ENCODE measurements around the gene GRAMD2B. TPM values are rescaled to one million over a fixed set of nuclear protein-coding genes. Genes with fewer than 3 reads are reported as not detected.

GRAMD2B gene
- total RNA-seq, 2 experiments from 2014 or later = 4.3 to 7.2 TPM

DNA sequence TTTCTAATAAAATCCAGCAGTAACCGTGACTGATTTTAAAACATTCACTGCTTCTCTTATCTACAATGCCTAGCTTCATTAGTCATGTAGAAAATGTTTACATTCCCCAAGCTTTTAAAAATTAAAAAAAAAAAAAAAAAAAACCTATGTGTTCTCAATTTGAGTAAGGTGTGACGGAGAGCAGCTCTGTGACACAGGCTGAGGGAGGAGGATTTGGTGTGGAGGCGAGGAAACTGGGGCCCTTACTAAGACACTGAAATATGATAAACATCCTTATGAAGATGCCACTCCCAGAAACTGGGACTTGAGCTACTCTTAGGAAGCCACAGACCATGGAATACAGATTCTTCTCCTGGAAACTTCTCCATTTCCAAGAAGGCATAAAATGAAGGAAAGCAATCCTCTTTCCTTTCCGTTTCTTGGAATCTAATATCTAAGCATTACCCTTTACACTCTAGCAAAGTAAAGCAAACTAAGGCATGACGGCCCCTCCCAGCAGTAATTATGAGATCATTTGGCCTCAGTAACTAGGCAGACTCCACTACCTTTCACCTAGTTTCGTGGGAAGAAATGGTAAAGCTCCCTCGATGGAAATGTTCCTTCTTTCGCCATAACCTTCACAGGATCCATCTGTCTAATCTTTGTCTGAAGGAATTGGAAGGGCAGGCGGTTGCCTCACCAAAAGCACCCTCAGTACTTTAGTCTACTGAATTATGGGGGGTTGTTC is 23.5 kb downstream of the GRAMD2B start:
- Mint-ChIP-seq H3K4me3 (peak overlapping the region; percentile 30), H3K9me3 (ENCODE audit: low read depth) (no peaks in the 10 kb centered on the region), H3K36me3 (no peaks in the 10 kb centered on the region), H3K4me1 (peaks cover 72% of the 10 kb centered on the region), H3K27me3 (no peaks in the 10 kb centered on the region), H3K27ac (peak overlapping the region; percentile 78)
- peak; percentile 54 for ATAC-seq
- DNase-seq = peak; percentile 73
- CTCF ChIA-PET = interaction anchor here (0.8 to 1.3 kb wide), 2 partner anchors 23 to 29 kb away, joined by 3 to 5 read pairs; partner anchors contain the start of gene GRAMD2B

DNA sequence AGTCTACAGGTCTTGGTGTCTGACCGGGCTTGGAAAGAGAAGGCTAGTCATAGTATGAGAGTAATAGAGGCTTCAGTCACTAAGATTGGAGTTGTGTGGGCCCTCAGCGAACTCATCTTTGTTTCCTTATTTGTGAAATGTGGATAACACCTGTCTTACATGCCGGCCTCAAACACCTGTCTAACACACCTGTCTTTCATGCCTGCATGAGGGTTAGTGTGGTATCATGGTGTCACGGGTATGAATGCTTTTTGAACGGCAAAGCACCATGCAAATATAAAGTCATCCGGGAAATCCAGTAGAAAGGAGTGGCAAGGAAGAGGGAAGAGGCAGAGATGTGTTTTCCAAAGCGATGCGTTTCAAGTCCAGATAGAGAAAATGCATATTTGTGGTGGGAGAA is 25.5 kb downstream of the GRAMD2B start:
- CTCF ChIA-PET = interaction anchor here (1.9 to 2.4 kb wide), 2 partner anchors 25 to 152 kb away, joined by 7 to 8 read pairs; partner anchors contain the start of genes GRAMD2B and PHAX
- Mint-ChIP-seq H3K4me1 (peaks cover 70% of the 10 kb centered on the region), H3K27ac (no peak overlapping the region), H3K4me3 (no peak overlapping the region), H3K27me3 (no peaks in the 10 kb centered on the region), H3K36me3 (no peaks in the 10 kb centered on the region), H3K9me3 (ENCODE audit: low read depth) (no peaks in the 10 kb centered on the region)
- DNase-seq (no peak), ATAC-seq (no peak)

DNA sequence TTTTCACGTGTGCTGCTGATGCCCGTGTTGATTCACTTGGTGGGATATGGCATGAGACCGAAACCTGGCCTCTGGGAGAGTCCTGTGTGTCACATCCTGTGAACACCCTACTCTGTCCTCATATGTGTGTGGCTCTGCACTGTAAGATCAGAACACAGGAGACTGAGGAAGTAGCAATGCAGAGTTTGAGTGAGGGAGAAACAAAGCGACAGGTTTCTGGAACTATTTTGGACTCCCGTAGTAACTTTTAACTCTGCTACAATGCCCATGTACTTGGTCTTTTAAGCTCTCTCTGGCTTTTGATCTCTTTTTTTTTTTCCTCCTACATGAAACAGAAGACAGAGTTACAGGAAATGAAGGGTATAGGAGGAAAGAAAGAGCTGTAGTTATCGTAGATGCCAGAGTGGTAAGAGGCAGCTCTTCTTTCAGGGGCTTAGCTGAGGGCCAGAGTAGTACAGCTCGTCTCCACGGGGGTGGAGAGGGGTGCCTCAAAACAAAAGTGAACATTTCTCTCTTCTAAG is 26.6 kb downstream of the GRAMD2B start:
- H3K4me1 Mint-ChIP-seq = peaks cover 60% of the 10 kb centered on the region
- peak overlapping the region; percentile 76 for H3K4me3 Mint-ChIP-seq
- H3K27me3 Mint-ChIP-seq = no peaks in the 10 kb centered on the region
- no peaks in the 10 kb centered on the region for H3K9me3 Mint-ChIP-seq (ENCODE audit: low read depth)
- peak overlapping the region; percentile 99 for H3K27ac Mint-ChIP-seq
- CTCF ChIA-PET = interaction anchor here (0.7 to 2.4 kb wide), 4 partner anchors 26 to 151 kb away, joined by 3 to 8 read pairs (median 6); partner anchors contain the start of genes GRAMD2B and PHAX
- ATAC-seq (peak; percentile 91), DNase-seq (peak; percentile 84)
- peaks cover under 1% of the 10 kb centered on the region for H3K36me3 Mint-ChIP-seq

DNA sequence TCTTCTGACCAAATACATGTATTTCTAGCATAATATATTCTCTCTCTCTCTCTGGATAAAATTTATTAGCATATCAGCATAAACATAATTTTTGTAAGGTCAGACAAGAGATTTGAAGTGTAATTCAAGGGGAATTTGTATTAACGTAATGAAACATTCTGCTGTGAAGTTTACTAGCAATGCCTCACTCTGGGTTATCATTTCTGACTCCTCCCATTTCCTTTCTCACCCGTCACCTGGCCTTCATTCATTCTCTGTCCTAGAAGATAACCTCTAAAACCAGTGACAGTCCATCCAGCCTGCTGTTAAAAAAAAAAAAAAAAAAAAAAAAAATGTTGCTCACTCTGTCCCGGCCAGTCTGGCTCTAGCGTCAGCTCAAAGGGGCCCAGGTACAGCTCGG is 27.1 kb downstream of the GRAMD2B start:
- H3K27me3 Mint-ChIP-seq = no peaks in the 10 kb centered on the region
- peak overlapping the region; percentile 76 for H3K4me3 Mint-ChIP-seq
- peaks cover 54% of the 10 kb centered on the region for H3K4me1 Mint-ChIP-seq
- DNase-seq = peak; percentile 58
- ATAC-seq = peak; percentile 57
- peaks cover 3% of the 10 kb centered on the region for H3K36me3 Mint-ChIP-seq
- H3K9me3 Mint-ChIP-seq (ENCODE audit: low read depth) = no peaks in the 10 kb centered on the region
- peak overlapping the region; percentile 99 for H3K27ac Mint-ChIP-seq
- CTCF ChIA-PET = interaction anchor here (0.7 to 2.4 kb wide), 4 partner anchors 26 to 150 kb away, joined by 3 to 8 read pairs (median 6); partner anchors contain the start of genes GRAMD2B and PHAX

DNA sequence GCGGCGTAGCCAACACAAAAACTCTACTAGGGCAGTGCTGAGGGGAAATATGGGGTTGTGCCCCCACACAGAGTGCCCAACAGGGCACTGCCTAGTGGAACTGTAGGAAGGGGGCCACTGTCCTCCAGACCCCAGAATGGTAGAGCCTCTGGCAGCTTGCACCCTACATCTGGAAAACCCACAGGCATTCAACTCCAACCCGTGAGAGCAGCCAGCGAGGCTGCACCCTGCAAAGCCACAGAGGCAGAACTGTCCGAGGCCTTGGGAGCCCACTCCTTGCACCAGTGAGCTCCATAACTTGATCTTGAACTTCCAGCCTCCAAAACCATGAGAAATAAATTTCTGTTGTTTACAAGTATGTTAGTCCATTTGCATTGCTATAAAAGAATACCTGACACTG is 27.7 kb downstream of the GRAMD2B start:
- Mint-ChIP-seq H3K36me3 (peaks cover 3% of the 10 kb centered on the region), H3K4me1 (peaks cover 49% of the 10 kb centered on the region), H3K27ac (peak overlapping the region; percentile 99), H3K4me3 (peak overlapping the region; percentile 76), H3K27me3 (no peaks in the 10 kb centered on the region), H3K9me3 (ENCODE audit: low read depth) (no peaks in the 10 kb centered on the region)
- ATAC-seq = no peak
- DNase-seq = no peak
- CTCF ChIA-PET = interaction anchor here (0.9 to 1.9 kb wide), 3 partner anchors 20 to 150 kb away, joined by 3 to 7 read pairs (median 4); partner anchors contain the start of gene PHAX

- Mint-ChIP-seq H3K9me3 (ENCODE audit: low read depth) (no peaks in the 10 kb centered on the region), H3K27me3 (no peaks in the 10 kb centered on the region), H3K27ac (no peak overlapping the region), H3K4me3 (no peak overlapping the region), H3K4me1 (peaks cover 36% of the 10 kb centered on the region), H3K36me3 (peaks cover 3% of the 10 kb centered on the region)
- CTCF ChIA-PET = no interaction called here
- ATAC-seq (no peak), DNase-seq (no peak)
These were observed 29.3 kb downstream of the GRAMD2B start for GRCh38 chr5:126452477-126452876.

DNA sequence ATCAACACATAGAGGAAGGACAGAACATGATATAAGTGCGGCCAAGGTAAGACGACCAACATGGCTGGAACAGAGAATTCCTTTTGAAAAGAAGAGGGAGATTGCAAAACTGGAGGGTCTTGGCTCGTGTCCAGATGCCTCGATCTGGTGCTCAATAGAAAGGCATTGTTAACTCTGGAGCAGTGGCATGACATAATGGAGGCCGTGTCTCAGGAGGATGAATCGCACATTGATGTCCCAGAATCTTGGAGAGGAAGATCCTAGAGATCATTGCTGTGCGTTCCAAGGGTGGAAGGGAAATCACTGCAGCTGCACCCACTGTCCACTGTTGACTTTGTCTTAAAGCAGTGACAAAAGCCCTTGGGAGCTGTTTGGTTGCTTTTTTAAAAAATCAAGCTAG is 30.9 kb downstream of the GRAMD2B start:
- Mint-ChIP-seq H3K27ac (no peak overlapping the region), H3K9me3 (ENCODE audit: low read depth) (no peaks in the 10 kb centered on the region), H3K36me3 (peaks cover 3% of the 10 kb centered on the region), H3K4me1 (peaks cover 28% of the 10 kb centered on the region), H3K27me3 (no peaks in the 10 kb centered on the region), H3K4me3 (no peak overlapping the region)
- no peak for ATAC-seq
- DNase-seq = no peak
- CTCF ChIA-PET = no interaction called here

DNA sequence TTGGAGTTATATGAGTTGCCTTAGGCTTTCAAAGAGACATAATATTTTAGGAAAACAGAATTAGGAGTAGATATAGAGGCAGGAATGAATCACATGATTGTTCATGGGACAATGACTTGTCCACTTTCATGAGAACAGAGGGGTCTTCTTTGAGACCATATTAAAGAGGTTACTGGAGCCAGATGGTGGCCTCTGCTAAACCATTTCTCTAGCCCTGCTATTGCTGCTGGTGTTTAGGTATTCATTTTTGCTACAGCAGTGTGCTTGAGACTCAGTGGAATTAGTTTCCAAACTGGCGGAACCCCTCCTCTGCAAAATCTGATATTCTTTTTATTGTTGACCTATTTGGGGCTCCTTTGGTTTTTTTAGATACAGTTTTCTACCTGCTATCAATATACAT is 31.3 kb downstream of the GRAMD2B start:
- no peak overlapping the region for H3K4me3 Mint-ChIP-seq
- DNase-seq (no peak), ATAC-seq (no peak)
- no peak overlapping the region for H3K27ac Mint-ChIP-seq
- H3K4me1 Mint-ChIP-seq = peaks cover 27% of the 10 kb centered on the region
- peaks cover 3% of the 10 kb centered on the region for H3K36me3 Mint-ChIP-seq
- CTCF ChIA-PET = no interaction called here
- no peaks in the 10 kb centered on the region for H3K27me3 Mint-ChIP-seq
- H3K9me3 Mint-ChIP-seq (ENCODE audit: low read depth) = no peaks in the 10 kb centered on the region

DNA sequence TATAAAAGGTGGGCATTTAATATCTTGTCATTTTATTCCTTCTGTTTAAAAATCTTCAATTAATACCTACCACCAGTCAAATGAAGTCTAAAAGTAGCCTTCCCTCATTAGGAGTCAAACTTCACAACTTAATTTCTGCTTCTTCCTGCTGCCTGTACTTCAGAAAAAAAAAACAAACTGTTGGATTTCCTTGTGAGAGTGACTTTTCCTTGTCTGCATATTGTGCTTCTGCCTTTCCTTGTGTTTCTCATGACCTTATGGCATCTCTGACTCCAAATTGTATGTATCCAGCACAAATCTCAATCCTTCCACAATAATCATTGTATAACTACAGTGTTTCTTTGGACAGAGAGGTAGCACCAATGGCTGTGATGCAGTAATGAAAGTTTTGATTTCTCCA is 32.1 kb downstream of the GRAMD2B start:
- CTCF ChIA-PET = no interaction called here
- DNase-seq (no peak), ATAC-seq (no peak)
- peaks cover 20% of the 10 kb centered on the region for H3K4me1 Mint-ChIP-seq
- no peak overlapping the region for H3K4me3 Mint-ChIP-seq
- H3K27ac Mint-ChIP-seq = no peak overlapping the region
- no peaks in the 10 kb centered on the region for H3K27me3 Mint-ChIP-seq
- peaks cover 3% of the 10 kb centered on the region for H3K36me3 Mint-ChIP-seq
- no peaks in the 10 kb centered on the region for H3K9me3 Mint-ChIP-seq (ENCODE audit: low read depth)

GRCh38 chr5:126455728-126456127 is 32.5 kb downstream of the GRAMD2B start:
- Mint-ChIP-seq H3K9me3 (ENCODE audit: low read depth) (no peaks in the 10 kb centered on the region), H3K4me3 (no peak overlapping the region), H3K4me1 (peaks cover 15% of the 10 kb centered on the region), H3K27me3 (no peaks in the 10 kb centered on the region), H3K36me3 (peaks cover 3% of the 10 kb centered on the region), H3K27ac (no peak overlapping the region)
- ATAC-seq (no peak), DNase-seq (no peak)
- CTCF ChIA-PET = no interaction called here

DNA sequence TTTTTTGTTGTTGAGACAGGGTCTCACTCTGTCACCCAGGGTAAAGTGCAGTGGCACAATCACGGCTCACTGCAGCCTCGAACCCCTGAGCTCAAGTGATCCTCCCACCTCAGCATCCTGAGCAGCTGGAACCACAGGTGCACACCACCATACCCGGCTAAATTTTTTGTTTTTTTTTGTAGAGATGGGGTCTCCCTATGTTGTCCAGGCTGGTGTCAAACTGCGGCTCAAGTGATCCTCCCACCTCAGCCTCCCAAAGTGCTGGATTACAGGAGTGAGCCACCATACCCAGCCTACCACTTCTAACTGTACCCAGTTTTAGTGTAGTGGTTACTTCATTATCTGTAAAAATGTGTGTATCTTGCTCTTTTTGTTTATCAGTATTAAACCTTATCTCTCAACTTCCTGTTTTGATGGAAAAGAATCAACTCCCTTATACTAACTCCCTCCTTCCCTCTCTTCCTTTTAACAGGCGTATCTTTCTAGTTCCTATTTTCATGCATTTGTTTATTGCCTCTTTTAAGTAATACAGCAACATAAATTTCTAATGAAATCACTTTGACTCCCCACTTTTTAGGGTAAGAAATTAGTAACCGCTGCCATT is 33.1 kb downstream of the GRAMD2B start:
- no peak overlapping the region for H3K4me3 Mint-ChIP-seq
- H3K27me3 Mint-ChIP-seq = no peaks in the 10 kb centered on the region
- H3K9me3 Mint-ChIP-seq (ENCODE audit: low read depth) = no peaks in the 10 kb centered on the region
- CTCF ChIA-PET = no interaction called here
- peaks cover 3% of the 10 kb centered on the region for H3K36me3 Mint-ChIP-seq
- peaks cover 9% of the 10 kb centered on the region for H3K4me1 Mint-ChIP-seq
- no peak for ATAC-seq
- DNase-seq = no peak
- no peak overlapping the region for H3K27ac Mint-ChIP-seq

- no peak overlapping the region for H3K4me3 Mint-ChIP-seq
- peaks cover 6% of the 10 kb centered on the region for H3K4me1 Mint-ChIP-seq
- no peak for DNase-seq
- H3K9me3 Mint-ChIP-seq (ENCODE audit: low read depth) = no peaks in the 10 kb centered on the region
- no peak overlapping the region for H3K27ac Mint-ChIP-seq
- no peaks in the 10 kb centered on the region for H3K36me3 Mint-ChIP-seq
- CTCF ChIA-PET = no interaction called here
- no peak for ATAC-seq
- H3K27me3 Mint-ChIP-seq = no peaks in the 10 kb centered on the region
These were observed 37.2 kb downstream of the GRAMD2B start for GRCh38 chr5:126460459-126460858.

DNA sequence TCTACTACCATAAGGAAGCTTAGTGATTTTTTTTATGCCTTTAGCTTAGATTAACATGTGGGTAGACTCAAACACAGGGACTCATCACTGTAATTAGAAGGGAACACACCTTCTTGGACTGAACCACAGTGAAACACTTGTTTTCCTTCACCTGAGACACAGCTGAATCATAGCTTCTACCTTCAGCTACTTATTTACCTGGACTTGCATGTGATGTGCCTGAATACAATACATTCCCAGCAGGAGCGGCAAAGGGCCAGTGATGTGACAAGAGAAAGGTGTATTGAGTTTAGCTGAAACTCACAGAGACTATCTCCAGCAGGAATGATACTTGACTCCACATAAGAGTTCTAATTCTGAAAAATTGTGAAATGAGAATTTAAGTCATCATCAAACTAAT is 37.8 kb downstream of the GRAMD2B start:
- no peak overlapping the region for H3K27ac Mint-ChIP-seq
- H3K9me3 Mint-ChIP-seq (ENCODE audit: low read depth) = no peaks in the 10 kb centered on the region
- DNase-seq (no peak), ATAC-seq (no peak)
- peaks cover 6% of the 10 kb centered on the region for H3K4me1 Mint-ChIP-seq
- H3K36me3 Mint-ChIP-seq = no peaks in the 10 kb centered on the region
- no peaks in the 10 kb centered on the region for H3K27me3 Mint-ChIP-seq
- no peak overlapping the region for H3K4me3 Mint-ChIP-seq
- CTCF ChIA-PET = no interaction called here

DNA sequence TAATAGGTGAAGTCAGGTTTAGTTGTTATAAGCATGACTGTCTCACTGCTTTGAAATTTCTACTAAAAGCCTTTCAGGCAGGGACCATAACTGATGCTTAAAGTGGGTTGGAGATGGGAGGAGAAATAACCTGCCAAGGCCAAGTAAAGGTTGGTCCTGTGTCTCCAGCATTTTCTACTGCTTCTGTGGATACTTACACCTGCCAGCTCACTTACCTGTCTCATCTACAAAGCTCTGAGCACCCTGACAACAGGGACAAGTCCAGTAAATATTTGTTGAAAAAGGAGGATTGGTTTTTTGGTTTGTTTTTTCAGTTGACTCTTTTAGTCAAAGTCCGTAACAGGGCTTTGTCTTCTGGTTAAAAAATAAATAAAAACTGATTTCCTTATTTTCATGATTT is 38.6 kb downstream of the GRAMD2B start:
- H3K4me1 Mint-ChIP-seq = peaks cover 6% of the 10 kb centered on the region
- H3K36me3 Mint-ChIP-seq = peaks cover 2% of the 10 kb centered on the region
- CTCF ChIA-PET = no interaction called here
- H3K9me3 Mint-ChIP-seq (ENCODE audit: low read depth) = no peaks in the 10 kb centered on the region
- no peak overlapping the region for H3K4me3 Mint-ChIP-seq
- no peak overlapping the region for H3K27ac Mint-ChIP-seq
- no peaks in the 10 kb centered on the region for H3K27me3 Mint-ChIP-seq
- ATAC-seq = no peak
- no peak for DNase-seq
